Esophagus squamous epithelium (tissue), 5 donors: ENCODE data around the gene MSH3. TPM values are rescaled to one million over a fixed set of nuclear protein-coding genes. Genes with fewer than 3 reads are reported as not detected.

Source experiments
- DNase-seq: peaks from one replicate; lab custom pipeline; 2025; lab: John Stamatoyannopoulos, UW
- H3K27ac ChIP-seq, 4 donors: fragments of 200-600 bp; sonication (generic); one replicate each; pipeline ENCODE4 v1.5.1; 2016 to 2019; ENCODE audit warnings: mild to moderate bottlenecking in 1 of 4
- H3K27me3 ChIP-seq, 4 donors: fragments of 200-600 bp; sonication (generic); 1 replicate in 3 of 4; 2 replicates in 1 of 4; pipeline versions ENCODE4 v1.5.1 to v1.6.0; 2017 to 2021; ENCODE audit warnings: antibody characterized with exemption in 1 of 4
- H3K36me3 ChIP-seq, 3 donors: fragments of 200-600 bp; sonication (generic); one replicate each; pipeline ENCODE4 v1.5.1; 2016 to 2019
- H3K4me1 ChIP-seq, 3 donors: fragments of 200-600 bp; sonication (generic); one replicate each; pipeline ENCODE4 v1.5.1; 2017 to 2019
- H3K4me3 ChIP-seq, 4 donors: fragments of 200-600 bp; sonication (generic); 1 replicate in 3 of 4; 2 replicates in 1 of 4; pipeline ENCODE4 v1.5.1; 2016 to 2019; ENCODE audit warnings: mild to moderate bottlenecking in 2 of 4, moderate library complexity in 1 of 4
- H3K9me3 ChIP-seq, 3 donors: fragments of 200-600 bp; sonication (generic); one replicate each; pipeline ENCODE4 v1.5.1; 2016 to 2019
- POLR2A ChIP-seq, 4 donors: fragments of 450-650 bp; IDR thresholded peaks; one replicate each; pipeline ENCODE4 v1.6.1; 2017; ENCODE audit warnings: antibody characterized with exemption in 4 of 4, mild to moderate bottlenecking in 4 of 4, moderate library complexity in 3 of 4
- WGBS, 2 donors: methylation state at CpG; one replicate each; pipeline ENCODE4 v1.1.5; 2018; 5-methylcytosine and 5-hydroxymethylcytosine counted together
- intact Hi-C: fragments of 100-400 bp; cut with DNase I; formaldehyde crosslinking; loops from one replicate; pipeline ENCODE4 v1.15.0; 2022
- total RNA-seq, 4 donors: library from RNA; depleted of rRNA; stranded (reverse); fragments of >200 nt; gene quantifications; one replicate each; pipeline ENCODE4 v1.1.0, GENCODE V29; 2016
- TF ChIP-seq, protein P1 (sequence below), 6 experiments: fragments of 450-650 bp in 4 of 6; fragments of 200-600 bp in 2 of 6; sonication (generic) in 2 of 6; IDR thresholded peaks; one replicate each; pipeline ENCODE4 v1.5.1; 2016 to 2019; ENCODE audit warnings: antibody characterized with exemption in 6 of 6, mild to moderate bottlenecking in 4 of 6, moderate library complexity in 4 of 6
- donor health status: DM: yes; HTN: yes; CAD: no.

Gene MSH3
- total RNA-seq, 4 donors from 2014 or later = 6.6 to 12.5 (median 11.6) TPM

DNA sequence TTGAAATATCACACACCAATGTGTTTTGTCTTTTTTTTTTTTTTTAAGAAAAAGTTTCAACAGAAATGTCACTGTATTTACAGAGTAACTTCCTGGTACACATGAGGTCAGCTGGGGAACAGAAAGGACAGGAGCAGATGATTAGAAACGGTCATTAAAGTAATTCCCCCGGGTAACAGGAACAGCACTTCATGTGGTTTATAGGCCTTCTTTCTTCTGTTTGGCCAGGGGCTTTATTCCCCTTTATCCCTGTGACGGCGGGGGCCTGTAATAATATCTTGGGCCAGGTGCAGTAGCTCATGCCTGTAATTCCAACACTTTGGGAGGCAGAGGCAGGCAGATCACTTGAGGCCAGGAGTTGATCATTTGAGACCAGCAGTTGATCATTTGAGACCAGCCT, 30.5 kb upstream of the MSH3 start:
- H3K9me3 ChIP-seq = no peaks in the 10 kb centered on the region
- TF ChIP-seq, protein P1, sequence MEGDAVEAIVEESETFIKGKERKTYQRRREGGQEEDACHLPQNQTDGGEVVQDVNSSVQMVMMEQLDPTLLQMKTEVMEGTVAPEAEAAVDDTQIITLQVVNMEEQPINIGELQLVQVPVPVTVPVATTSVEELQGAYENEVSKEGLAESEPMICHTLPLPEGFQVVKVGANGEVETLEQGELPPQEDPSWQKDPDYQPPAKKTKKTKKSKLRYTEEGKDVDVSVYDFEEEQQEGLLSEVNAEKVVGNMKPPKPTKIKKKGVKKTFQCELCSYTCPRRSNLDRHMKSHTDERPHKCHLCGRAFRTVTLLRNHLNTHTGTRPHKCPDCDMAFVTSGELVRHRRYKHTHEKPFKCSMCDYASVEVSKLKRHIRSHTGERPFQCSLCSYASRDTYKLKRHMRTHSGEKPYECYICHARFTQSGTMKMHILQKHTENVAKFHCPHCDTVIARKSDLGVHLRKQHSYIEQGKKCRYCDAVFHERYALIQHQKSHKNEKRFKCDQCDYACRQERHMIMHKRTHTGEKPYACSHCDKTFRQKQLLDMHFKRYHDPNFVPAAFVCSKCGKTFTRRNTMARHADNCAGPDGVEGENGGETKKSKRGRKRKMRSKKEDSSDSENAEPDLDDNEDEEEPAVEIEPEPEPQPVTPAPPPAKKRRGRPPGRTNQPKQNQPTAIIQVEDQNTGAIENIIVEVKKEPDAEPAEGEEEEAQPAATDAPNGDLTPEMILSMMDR (IDR thresholded peaks at IDR 0.05) = no peak
- no peak for TF ChIP-seq POLR2A (IDR thresholded peaks at IDR 0.05)
- no peaks in the 10 kb centered on the region for H3K36me3 ChIP-seq
- H3K4me1 ChIP-seq = no peaks in the 10 kb centered on the region
- intact Hi-C loops = no loop called here
- no peak overlapping the region for H3K27ac ChIP-seq
- DNase-seq = no peak
- no peaks in the 10 kb centered on the region for H3K27me3 ChIP-seq
- 65 to 85% methylated on average over 4 of the region's 4 CpGs for WGBS, 2 donors
- no peak overlapping the region for H3K4me3 ChIP-seq

DNA sequence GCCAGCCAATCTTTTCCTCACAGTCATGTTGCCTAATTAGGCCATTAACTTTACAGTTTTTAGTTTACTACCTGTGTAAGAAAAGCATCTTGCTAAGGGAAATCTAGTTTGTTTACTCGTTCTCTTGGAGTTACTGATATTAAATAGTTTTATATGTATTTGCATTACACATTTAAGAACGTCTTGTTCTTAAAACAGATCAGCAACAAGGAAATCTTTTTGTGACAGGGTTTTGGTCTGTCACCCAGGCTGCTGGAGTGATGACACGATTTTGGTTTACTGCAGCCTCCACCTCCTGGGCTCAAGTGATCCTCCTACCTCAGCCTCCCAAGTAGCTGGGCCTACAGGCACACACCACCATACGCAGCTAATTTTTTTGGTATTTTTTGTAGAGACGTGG, 29.2 kb upstream of the MSH3 start:
- Histone ChIP-seq H3K4me1 (no peaks in the 10 kb centered on the region), H3K36me3 (peaks cover 0 to 10% (median 0%) of the 10 kb centered on the region in 3 donors), H3K9me3 (no peaks in the 10 kb centered on the region), H3K27ac (no peak overlapping the region), H3K27me3 (no peaks in the 10 kb centered on the region), H3K4me3 (no peak overlapping the region)
- DNase-seq = no peak
- intact Hi-C loops = no loop called here
- no peak for TF ChIP-seq POLR2A (IDR thresholded peaks at IDR 0.05)
- TF ChIP-seq, protein P1 (IDR thresholded peaks at IDR 0.05) = no peak
- 78 to 89% methylated on average over 5 of the region's 5 CpGs for WGBS, 2 donors

DNA sequence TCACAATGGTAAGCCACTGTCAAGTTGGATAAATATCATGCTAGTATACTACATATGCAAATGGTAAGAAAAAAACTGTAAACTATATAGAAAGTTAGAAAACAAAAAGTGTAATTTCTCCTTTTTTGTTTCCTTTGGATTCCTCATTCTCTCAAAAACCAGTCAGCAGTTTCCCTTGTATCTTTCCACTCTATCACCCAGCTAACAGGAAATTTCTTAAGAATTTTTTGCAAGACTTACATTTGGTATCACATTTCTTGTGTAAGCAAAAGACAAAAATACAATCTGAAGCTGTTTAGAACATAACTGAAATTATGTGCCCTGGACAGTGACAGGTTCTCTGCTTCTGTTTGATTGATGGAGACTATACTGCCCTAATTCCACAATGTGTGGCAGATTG, 25.2 kb upstream of the MSH3 start:
- no peaks in the 10 kb centered on the region for H3K9me3 ChIP-seq
- H3K36me3 ChIP-seq = peaks cover 0 to 39% (median 5%) of the 10 kb centered on the region in 3 donors
- H3K27ac ChIP-seq = no peak overlapping the region
- no peak for TF ChIP-seq POLR2A (IDR thresholded peaks at IDR 0.05)
- TF ChIP-seq, protein P1 (IDR thresholded peaks at IDR 0.05) = no peak
- intact Hi-C loops = no loop called here
- no peak for DNase-seq
- no peaks in the 10 kb centered on the region for H3K4me1 ChIP-seq
- H3K27me3 ChIP-seq = no peaks in the 10 kb centered on the region
- H3K4me3 ChIP-seq = no peak overlapping the region

DNA sequence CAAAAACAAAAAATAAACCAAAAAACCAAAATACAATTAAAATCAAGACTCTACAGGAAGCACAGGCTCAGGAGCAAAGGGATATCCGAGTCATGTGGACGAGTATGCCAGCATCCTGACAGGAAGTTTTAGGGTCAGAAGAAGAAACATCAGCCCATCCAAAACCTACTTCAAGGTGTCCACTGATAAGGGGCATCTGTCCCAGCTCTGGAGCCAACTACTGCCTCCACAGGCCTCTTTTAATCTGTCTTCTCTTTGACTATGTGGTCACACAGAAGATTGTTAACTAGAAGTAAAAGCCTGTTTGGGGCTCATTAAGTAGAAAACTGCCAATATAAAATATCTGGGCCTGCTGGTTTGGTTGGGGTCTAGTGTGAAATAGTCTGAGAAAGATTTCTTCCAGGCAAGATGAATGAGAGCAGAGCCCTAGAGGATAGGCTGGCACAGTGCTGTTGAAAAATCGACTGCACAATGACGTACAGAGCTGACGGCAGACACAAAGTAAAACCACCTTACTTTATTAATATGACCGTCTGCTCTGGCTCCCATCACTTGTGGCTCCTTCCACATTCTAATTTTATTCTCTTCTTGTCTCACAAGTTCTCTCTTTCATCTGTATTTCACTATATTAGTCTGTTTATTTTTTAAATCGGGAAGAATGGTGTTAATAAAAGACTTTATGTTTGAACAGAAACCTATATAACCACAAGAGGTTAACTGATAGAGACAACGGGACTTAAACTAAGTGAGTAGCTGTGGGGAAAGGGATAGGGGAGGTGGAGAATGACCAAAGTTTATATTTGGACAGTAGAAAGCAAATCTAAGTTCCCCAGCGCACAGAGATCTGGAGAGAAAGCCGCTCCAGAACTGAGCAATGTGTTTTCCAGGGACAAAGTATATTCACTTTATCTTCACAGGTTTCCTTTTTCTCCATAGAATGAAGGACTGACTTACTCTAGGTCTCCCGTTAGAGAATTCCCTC, 22.9 kb upstream of the MSH3 start:
- no peak for TF ChIP-seq POLR2A (IDR thresholded peaks at IDR 0.05)
- TF ChIP-seq, protein P1 (IDR thresholded peaks at IDR 0.05) = no peak
- intact Hi-C loops = no loop called here
- DNase-seq = no peak
- WGBS, 2 donors = 87 to 89% methylated on average over 11 of the region's 11 CpGs
- no peaks in the 10 kb centered on the region for H3K4me1 ChIP-seq
- H3K36me3 ChIP-seq = peaks cover 0 to 56% (median 5%) of the 10 kb centered on the region in 3 donors
- H3K4me3 ChIP-seq = no peak overlapping the region
- no peak overlapping the region for H3K27ac ChIP-seq
- H3K9me3 ChIP-seq = no peaks in the 10 kb centered on the region
- H3K27me3 ChIP-seq = no peaks in the 10 kb centered on the region

DNA sequence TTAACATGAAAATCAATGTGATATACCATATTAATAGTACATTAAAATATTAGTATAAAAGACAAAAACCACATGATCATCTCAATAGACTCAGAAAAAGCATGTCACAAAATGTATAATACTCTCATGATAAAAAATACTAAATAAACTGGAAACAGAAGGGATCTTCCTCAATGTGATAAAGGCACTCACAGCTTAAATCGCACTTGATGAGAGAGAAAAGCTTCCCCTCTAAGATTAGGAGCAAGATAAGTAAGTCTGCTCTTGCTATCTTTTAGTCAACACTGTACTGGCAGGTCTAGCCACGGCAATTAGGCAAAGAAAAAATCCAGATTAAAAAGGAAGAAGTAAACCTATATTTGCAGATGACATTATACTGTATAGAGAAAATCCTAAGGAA, 21.8 kb upstream of the MSH3 start:
- no peak for TF ChIP-seq POLR2A (IDR thresholded peaks at IDR 0.05)
- TF ChIP-seq, protein P1 (IDR thresholded peaks at IDR 0.05) = no peak
- Histone ChIP-seq H3K27me3 (no peaks in the 10 kb centered on the region), H3K36me3 (peaks cover 0 to 67% (median 5%) of the 10 kb centered on the region in 3 donors), H3K9me3 (no peaks in the 10 kb centered on the region), H3K4me3 (no peak overlapping the region), H3K27ac (no peak overlapping the region), H3K4me1 (no peaks in the 10 kb centered on the region)
- 88 to 89% methylated on average over 2 of the region's 2 CpGs for WGBS, 2 donors
- intact Hi-C loops = no loop called here
- DNase-seq = no peak
